ENCODE data around the gene MYO18B.

MYO18B gene

GRCh38 chr22:25804676-25805075, 62.7 kb downstream of the MYO18B start:
- H3K4me3 ChIP-seq (ENCODE audit: low read depth, low read length) = no peak overlapping the region
- H3K9ac ChIP-seq (ENCODE audit: low read depth, low read length) = no peak overlapping the region
- no peaks in the 10 kb centered on the region for H3K4me1 ChIP-seq (ENCODE audit: control insufficient read depth, insufficient read depth, low read length)
- H3K27ac ChIP-seq (ENCODE audit: low read depth, low read length) = no peak overlapping the region
- H3K36me3 ChIP-seq (ENCODE audit: control insufficient read depth, insufficient read depth, low read length) = no peaks in the 10 kb centered on the region
- no peaks in the 10 kb centered on the region for H3K9me3 ChIP-seq (ENCODE audit: control insufficient read depth, insufficient read depth, low read length)
- H3K27me3 ChIP-seq (ENCODE audit: control insufficient read depth, insufficient read depth, low read length) = no peaks in the 10 kb centered on the region

DNA sequence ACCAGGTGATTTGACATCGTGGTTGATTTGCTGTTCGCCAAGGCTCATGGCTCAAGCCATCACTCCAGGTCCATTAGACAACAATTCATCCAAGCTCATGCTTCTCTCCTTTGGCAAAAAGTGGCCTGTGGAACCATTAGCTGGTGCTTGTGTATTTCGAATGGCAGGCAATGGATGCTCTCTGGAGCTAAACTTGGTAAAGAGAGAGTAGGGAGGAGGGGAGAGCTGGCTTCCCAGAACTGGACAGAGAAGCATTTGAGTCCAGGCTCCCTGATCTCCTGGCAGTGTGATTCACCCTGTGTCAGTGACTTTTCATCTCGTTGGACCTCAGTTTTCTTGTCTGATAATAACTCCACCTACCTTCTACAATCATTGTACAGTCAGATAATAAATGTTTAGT, 64.6 kb downstream of the MYO18B start:
- no peak overlapping the region for H3K4me3 ChIP-seq (ENCODE audit: low read depth, low read length)
- H3K36me3 ChIP-seq (ENCODE audit: control insufficient read depth, insufficient read depth, low read length) = no peaks in the 10 kb centered on the region
- no peak overlapping the region for H3K27ac ChIP-seq (ENCODE audit: low read depth, low read length)

DNA sequence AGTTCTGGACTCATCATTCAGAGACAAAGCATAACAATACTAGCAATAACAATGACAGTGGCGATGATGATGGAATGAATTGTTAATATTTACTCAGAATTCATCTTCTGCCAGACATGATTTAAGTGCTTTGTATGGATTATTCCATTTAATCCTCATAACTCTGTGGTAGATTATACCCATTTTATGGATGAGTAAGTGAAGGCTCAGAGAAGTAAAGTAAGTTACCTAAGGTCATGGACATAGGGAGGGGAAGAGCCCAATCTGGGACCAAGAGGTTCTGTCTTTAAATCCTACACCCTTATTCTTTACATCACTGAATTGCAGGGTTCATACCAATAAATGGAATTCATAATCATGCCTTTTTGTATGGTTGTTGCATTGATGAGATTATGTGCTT, 72.7 kb downstream of the MYO18B start:
- no peaks in the 10 kb centered on the region for H3K27me3 ChIP-seq (ENCODE audit: control insufficient read depth, insufficient read depth, low read length)
- no peak overlapping the region for H3K27ac ChIP-seq (ENCODE audit: low read depth, low read length)
- H3K9ac ChIP-seq (ENCODE audit: low read depth, low read length) = no peak overlapping the region
- H3K36me3 ChIP-seq (ENCODE audit: control insufficient read depth, insufficient read depth, low read length) = no peaks in the 10 kb centered on the region
- no peak overlapping the region for H3K4me3 ChIP-seq (ENCODE audit: low read depth, low read length)
- H3K4me1 ChIP-seq (ENCODE audit: control insufficient read depth, insufficient read depth, low read length) = no peaks in the 10 kb centered on the region
- no peaks in the 10 kb centered on the region for H3K9me3 ChIP-seq (ENCODE audit: control insufficient read depth, insufficient read depth, low read length)

More for the DNA sequence above, 64.6 kb downstream of the MYO18B start:
- no peaks in the 10 kb centered on the region for H3K9me3 ChIP-seq (ENCODE audit: control insufficient read depth, insufficient read depth, low read length)
- no peaks in the 10 kb centered on the region for H3K4me1 ChIP-seq (ENCODE audit: control insufficient read depth, insufficient read depth, low read length)
- no peak overlapping the region for H3K9ac ChIP-seq (ENCODE audit: low read depth, low read length)
- no peaks in the 10 kb centered on the region for H3K27me3 ChIP-seq (ENCODE audit: control insufficient read depth, insufficient read depth, low read length)

GRCh38 chr22:25815561-25815960, 73.6 kb downstream of the MYO18B start:
- Histone ChIP-seq H3K9me3 (ENCODE audit: control insufficient read depth, insufficient read depth, low read length) (no peaks in the 10 kb centered on the region), H3K36me3 (ENCODE audit: control insufficient read depth, insufficient read depth, low read length) (no peaks in the 10 kb centered on the region), H3K27me3 (ENCODE audit: control insufficient read depth, insufficient read depth, low read length) (no peaks in the 10 kb centered on the region), H3K27ac (ENCODE audit: low read depth, low read length) (no peak overlapping the region), H3K4me1 (ENCODE audit: control insufficient read depth, insufficient read depth, low read length) (no peaks in the 10 kb centered on the region), H3K9ac (ENCODE audit: low read depth, low read length) (no peak overlapping the region), H3K4me3 (ENCODE audit: low read depth, low read length) (no peak overlapping the region)

DNA sequence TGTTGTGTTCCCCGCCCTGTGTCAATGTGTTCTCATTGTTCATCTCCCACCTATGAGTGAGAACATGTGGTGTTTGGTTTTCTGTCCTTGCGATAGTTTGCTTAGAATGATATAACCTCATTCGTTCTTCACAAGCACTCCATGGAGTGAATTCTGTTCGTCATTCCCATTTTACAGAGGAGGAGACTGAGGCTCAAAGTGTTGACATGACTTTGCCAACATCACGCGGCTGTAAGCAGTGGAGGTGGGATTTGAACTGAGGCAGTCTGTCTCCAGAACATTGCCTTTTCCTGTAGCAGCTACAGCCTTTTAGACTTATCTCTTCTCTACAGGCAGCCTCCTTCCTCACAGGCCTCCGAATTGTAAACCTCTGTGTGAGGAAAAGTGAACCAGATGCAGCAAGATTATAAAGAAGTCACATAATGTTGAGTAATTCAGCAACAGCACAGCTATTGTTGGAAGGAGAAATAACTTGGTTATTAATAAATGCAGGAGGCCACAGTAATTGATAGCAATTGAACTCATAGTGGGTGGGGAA, 74.6 kb downstream of the MYO18B start:
- Histone ChIP-seq H3K36me3 (ENCODE audit: control insufficient read depth, insufficient read depth, low read length) (no peaks in the 10 kb centered on the region), H3K27me3 (ENCODE audit: control insufficient read depth, insufficient read depth, low read length) (no peaks in the 10 kb centered on the region), H3K9ac (ENCODE audit: low read depth, low read length) (no peak overlapping the region), H3K9me3 (ENCODE audit: control insufficient read depth, insufficient read depth, low read length) (no peaks in the 10 kb centered on the region), H3K4me1 (ENCODE audit: control insufficient read depth, insufficient read depth, low read length) (no peaks in the 10 kb centered on the region), H3K27ac (ENCODE audit: low read depth, low read length) (no peak overlapping the region), H3K4me3 (ENCODE audit: low read depth, low read length) (no peak overlapping the region)

DNA sequence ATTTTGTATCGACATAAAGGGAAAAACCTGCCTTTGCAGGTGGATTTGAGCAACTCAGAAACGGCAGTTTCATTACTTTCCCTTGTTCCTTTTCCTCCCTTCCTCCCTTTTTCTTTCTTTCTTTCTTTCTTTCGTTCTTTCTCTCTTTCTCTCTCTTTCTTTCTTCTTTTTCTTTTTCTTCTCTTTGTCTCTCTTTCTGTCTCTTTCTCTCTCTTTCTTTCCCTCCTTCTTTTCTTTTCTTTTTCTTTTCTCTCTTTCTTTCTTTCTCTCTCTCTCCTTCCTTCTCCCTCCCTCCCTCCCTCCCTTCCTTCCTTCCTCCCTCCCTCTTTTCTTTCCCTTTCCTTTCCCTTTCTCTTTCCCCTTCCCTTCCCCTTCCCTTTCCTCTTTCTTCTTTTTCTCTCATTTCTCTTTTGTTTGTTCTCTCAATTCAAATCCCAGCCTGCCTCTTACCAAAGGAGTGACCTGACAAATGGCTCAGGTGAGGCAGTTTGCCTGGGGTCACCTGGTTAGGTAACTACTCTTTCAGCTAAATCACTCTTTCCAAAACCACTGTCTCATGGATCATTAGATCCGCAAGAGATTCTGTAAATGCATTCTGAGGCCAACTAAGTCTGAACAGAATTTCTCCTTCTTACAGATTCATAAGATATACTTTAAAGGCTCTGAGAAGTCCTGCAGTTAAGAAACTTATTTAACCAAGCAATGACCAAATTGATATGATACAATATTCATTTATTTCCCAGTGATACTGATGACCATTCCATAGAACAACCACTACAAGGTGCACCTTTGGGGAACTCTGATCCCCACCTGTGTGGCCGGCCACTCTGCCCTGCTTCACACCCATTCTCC, 75.3 kb downstream of the MYO18B start:
- no peak overlapping the region for H3K4me3 ChIP-seq (ENCODE audit: low read depth, low read length)
- no peaks in the 10 kb centered on the region for H3K36me3 ChIP-seq (ENCODE audit: control insufficient read depth, insufficient read depth, low read length)
- no peaks in the 10 kb centered on the region for H3K27me3 ChIP-seq (ENCODE audit: control insufficient read depth, insufficient read depth, low read length)

DNA sequence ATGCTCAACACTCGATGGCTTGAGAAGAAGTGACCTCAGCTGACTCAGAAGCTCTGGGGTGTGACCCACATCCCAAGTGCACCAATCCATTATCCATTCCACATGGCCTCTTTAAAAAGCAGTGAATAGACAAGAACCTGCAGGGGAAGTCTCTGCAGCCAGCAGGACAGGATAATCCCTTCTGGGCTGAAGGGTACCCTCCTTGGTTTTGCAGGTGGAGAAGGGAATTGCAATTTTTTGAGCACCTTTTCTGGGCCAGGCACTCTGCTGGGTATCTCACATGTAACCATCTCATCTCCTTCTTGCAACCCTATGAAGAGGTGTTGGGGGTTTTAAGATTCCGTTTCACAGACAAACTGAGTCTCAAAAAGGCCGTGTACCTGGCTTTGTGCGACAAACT, 76.6 kb downstream of the MYO18B start:
- no peaks in the 10 kb centered on the region for H3K27me3 ChIP-seq (ENCODE audit: control insufficient read depth, insufficient read depth, low read length)
- H3K36me3 ChIP-seq (ENCODE audit: control insufficient read depth, insufficient read depth, low read length) = no peaks in the 10 kb centered on the region
- H3K4me1 ChIP-seq (ENCODE audit: control insufficient read depth, insufficient read depth, low read length) = no peaks in the 10 kb centered on the region
- H3K9me3 ChIP-seq (ENCODE audit: control insufficient read depth, insufficient read depth, low read length) = peaks cover 11% of the 10 kb centered on the region; the same call in 1 of the 2 replicates
- no peak overlapping the region for H3K9ac ChIP-seq (ENCODE audit: low read depth, low read length)
- no peak overlapping the region for H3K27ac ChIP-seq (ENCODE audit: low read depth, low read length)
- no peak overlapping the region for H3K4me3 ChIP-seq (ENCODE audit: low read depth, low read length)

More for the DNA sequence above, 75.3 kb downstream of the MYO18B start:
- H3K27ac ChIP-seq (ENCODE audit: low read depth, low read length) = no peak overlapping the region
- no peaks in the 10 kb centered on the region for H3K4me1 ChIP-seq (ENCODE audit: control insufficient read depth, insufficient read depth, low read length)
- no peak overlapping the region for H3K9ac ChIP-seq (ENCODE audit: low read depth, low read length)
- H3K9me3 ChIP-seq (ENCODE audit: control insufficient read depth, insufficient read depth, low read length) = peaks cover 5% of the 10 kb centered on the region; the same call in 1 of the 2 replicates

DNA sequence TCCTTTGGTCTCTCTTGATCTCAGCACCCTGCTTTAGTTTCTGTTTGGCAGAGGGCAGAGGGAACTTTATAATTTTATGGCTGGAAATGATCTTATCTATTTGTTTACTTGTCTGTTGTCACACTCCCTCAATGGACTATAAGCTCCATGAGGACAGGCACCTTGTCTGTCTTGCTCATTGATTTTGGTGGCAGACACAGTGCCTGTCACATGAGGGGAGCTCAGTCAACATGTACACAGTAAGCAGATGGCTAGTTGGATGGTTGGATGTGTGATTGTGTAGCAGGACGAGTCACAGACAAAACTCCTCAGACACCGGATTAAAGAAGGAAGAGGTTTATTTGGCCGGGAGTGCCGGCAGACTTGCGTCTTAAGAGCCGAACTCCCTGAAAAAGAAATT, 80.4 kb downstream of the MYO18B start:
- Histone ChIP-seq H3K27me3 (ENCODE audit: control insufficient read depth, insufficient read depth, low read length) (no peaks in the 10 kb centered on the region), H3K9me3 (ENCODE audit: control insufficient read depth, insufficient read depth, low read length) (peaks cover 11% of the 10 kb centered on the region; the same call in 1 of the 2 replicates), H3K9ac (ENCODE audit: low read depth, low read length) (no peak overlapping the region), H3K36me3 (ENCODE audit: control insufficient read depth, insufficient read depth, low read length) (no peaks in the 10 kb centered on the region), H3K4me3 (ENCODE audit: low read depth, low read length) (no peak overlapping the region), H3K27ac (ENCODE audit: low read depth, low read length) (no peak overlapping the region), H3K4me1 (ENCODE audit: control insufficient read depth, insufficient read depth, low read length) (no peaks in the 10 kb centered on the region)

DNA sequence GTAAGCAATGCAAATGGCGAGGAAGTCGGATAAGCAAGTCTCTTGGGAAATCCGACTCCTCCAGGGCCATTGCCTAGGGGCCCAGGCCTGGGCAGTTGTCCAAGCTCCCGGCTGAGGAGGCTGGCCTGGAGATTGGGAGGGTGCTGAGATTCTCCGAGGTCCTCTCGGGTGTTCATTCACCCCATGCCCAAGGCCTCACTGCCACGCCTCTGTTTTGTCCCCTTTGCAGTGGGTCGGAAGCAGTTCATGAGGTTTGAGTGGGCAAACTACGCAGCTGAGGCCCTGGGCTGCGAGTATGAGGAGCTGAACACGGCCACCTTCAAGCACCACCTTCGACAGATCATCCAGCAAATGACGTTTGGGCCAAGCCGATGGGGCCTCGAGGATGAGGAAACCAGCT, 81.3 kb downstream of the MYO18B start:
- H3K27me3 ChIP-seq (ENCODE audit: control insufficient read depth, insufficient read depth, low read length) = no peaks in the 10 kb centered on the region
- H3K4me3 ChIP-seq (ENCODE audit: low read depth, low read length) = no peak overlapping the region
- H3K9me3 ChIP-seq (ENCODE audit: control insufficient read depth, insufficient read depth, low read length) = peaks cover 11% of the 10 kb centered on the region; the same call in 1 of the 2 replicates
- H3K27ac ChIP-seq (ENCODE audit: low read depth, low read length) = no peak overlapping the region
- H3K9ac ChIP-seq (ENCODE audit: low read depth, low read length) = no peak overlapping the region
- H3K4me1 ChIP-seq (ENCODE audit: control insufficient read depth, insufficient read depth, low read length) = no peaks in the 10 kb centered on the region
- H3K36me3 ChIP-seq (ENCODE audit: control insufficient read depth, insufficient read depth, low read length) = no peaks in the 10 kb centered on the region

DNA sequence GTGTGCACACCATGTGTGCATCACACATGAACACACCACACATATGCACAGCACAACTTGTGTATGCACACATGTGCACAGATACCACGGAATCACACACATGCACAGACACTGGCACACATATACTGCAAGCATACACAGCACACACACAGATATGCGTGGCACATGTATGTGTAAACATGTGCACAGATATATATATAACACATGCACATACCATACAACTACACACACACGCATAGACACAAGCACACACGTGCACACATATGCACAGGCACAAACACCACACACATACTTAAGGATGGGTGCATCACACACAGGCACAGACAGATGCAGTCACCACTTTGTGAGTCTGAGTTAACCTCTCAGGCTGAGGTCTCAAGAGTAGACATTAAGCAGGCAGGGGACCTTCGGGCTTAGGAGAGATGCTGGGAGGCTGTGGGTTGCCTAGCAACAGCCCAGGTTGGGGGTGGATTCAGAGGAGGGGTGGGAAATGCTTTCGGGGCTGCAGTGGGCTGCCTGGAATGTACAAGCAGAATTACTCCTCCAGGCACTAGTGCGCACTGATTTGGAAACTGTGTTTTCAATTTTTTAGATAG, 82.9 kb downstream of the MYO18B start:
- Histone ChIP-seq H3K9ac (ENCODE audit: low read depth, low read length) (no peak overlapping the region), H3K36me3 (ENCODE audit: control insufficient read depth, insufficient read depth, low read length) (no peaks in the 10 kb centered on the region), H3K4me1 (ENCODE audit: control insufficient read depth, insufficient read depth, low read length) (no peaks in the 10 kb centered on the region), H3K9me3 (ENCODE audit: control insufficient read depth, insufficient read depth, low read length) (peaks cover 11% of the 10 kb centered on the region; the same call in 1 of the 2 replicates), H3K27ac (ENCODE audit: low read depth, low read length) (no peak overlapping the region), H3K4me3 (ENCODE audit: low read depth, low read length) (no peak overlapping the region), H3K27me3 (ENCODE audit: control insufficient read depth, insufficient read depth, low read length) (no peaks in the 10 kb centered on the region)

GRCh38 chr22:25827415-25827814, 85.4 kb downstream of the MYO18B start:
- H3K27ac ChIP-seq (ENCODE audit: low read depth, low read length) = no peak overlapping the region
- no peaks in the 10 kb centered on the region for H3K36me3 ChIP-seq (ENCODE audit: control insufficient read depth, insufficient read depth, low read length)
- no peak overlapping the region for H3K9ac ChIP-seq (ENCODE audit: low read depth, low read length)
- H3K4me3 ChIP-seq (ENCODE audit: low read depth, low read length) = no peak overlapping the region
- H3K9me3 ChIP-seq (ENCODE audit: control insufficient read depth, insufficient read depth, low read length) = 0 out of 2 replicates have a peak, but pooled peaks cover 5% of the 10 kb centered on the region
- no peaks in the 10 kb centered on the region for H3K4me1 ChIP-seq (ENCODE audit: control insufficient read depth, insufficient read depth, low read length)
- H3K27me3 ChIP-seq (ENCODE audit: control insufficient read depth, insufficient read depth, low read length) = no peaks in the 10 kb centered on the region

All from HUES48 (cell line).